Measurements from ENCODE around the gene CD84.
"Not testable (repeated sequence)": the region's sequence is repeated elsewhere in the genome, so short reads cannot be mapped to it uniquely, and the experiment has no call there.

CD84 gene

GRCh38 chr1:160548960-160549664 lies 30.2 kb downstream of the CD84 start:
- DNase-seq (ENCODE audit: low read depth) = no peak
- H3K4me3 ChIP-seq (ENCODE audit: low read depth, low read length) = no peak overlapping the region

GRCh38 chr1:160548183-160548582 lies 31.1 kb downstream of the CD84 start:
- DNase-seq (ENCODE audit: low read depth) = no peak
- H3K4me3 ChIP-seq (ENCODE audit: low read depth, low read length) = no peak overlapping the region

- DNase-seq (ENCODE audit: low read depth) = no peak
Observed at GRCh38 chr1:160547422-160547821, 31.9 kb downstream of the CD84 start.

GRCh38 chr1:160546942-160547341 lies 32.4 kb downstream of the CD84 start:
- no peak for DNase-seq (ENCODE audit: low read depth)
- no peak overlapping the region for H3K4me3 ChIP-seq (ENCODE audit: low read depth, low read length)

More at GRCh38 chr1:160547422-160547821, 31.9 kb downstream of the CD84 start:
- H3K4me3 ChIP-seq (ENCODE audit: low read depth, low read length) = no peak overlapping the region

GRCh38 chr1:160544647-160545046 lies 34.6 kb downstream of the CD84 start:
- no peak for DNase-seq (ENCODE audit: low read depth)
- H3K4me3 ChIP-seq (ENCODE audit: low read depth, low read length) = no peak overlapping the region

- H3K4me3 ChIP-seq (ENCODE audit: low read depth, low read length) = no peak overlapping the region
- DNase-seq (ENCODE audit: low read depth) = no peak
Observed at GRCh38 chr1:160542303-160542945, 36.9 kb downstream of the CD84 start.

GRCh38 chr1:160541622-160542302 lies 37.5 kb downstream of the CD84 start:
- DNase-seq (ENCODE audit: low read depth) = no peak
- no peak overlapping the region for H3K4me3 ChIP-seq (ENCODE audit: low read depth, low read length)

GRCh38 chr1:160540859-160541233 lies 38.5 kb downstream of the CD84 start:
- no peak for DNase-seq (ENCODE audit: low read depth)
- no peak overlapping the region for H3K4me3 ChIP-seq (ENCODE audit: low read depth, low read length)

- H3K4me3 ChIP-seq (ENCODE audit: low read depth, low read length) = no peak overlapping the region
- no peak for DNase-seq (ENCODE audit: low read depth)
Observed at GRCh38 chr1:160539990-160540858, 39.1 kb downstream of the CD84 start.

- no peak overlapping the region for H3K4me3 ChIP-seq (ENCODE audit: low read depth, low read length)
- DNase-seq (ENCODE audit: low read depth) = no peak
Observed at GRCh38 chr1:160539684-160539989, 39.7 kb downstream of the CD84 start.

- DNase-seq (ENCODE audit: low read depth) = no peak
- H3K4me3 ChIP-seq (ENCODE audit: low read depth, low read length) = no peak overlapping the region
Observed at GRCh38 chr1:160538985-160539651, 40.2 kb downstream of the CD84 start.

- no peak overlapping the region for H3K4me3 ChIP-seq (ENCODE audit: low read depth, low read length)
- DNase-seq (ENCODE audit: low read depth) = no peak
Observed at GRCh38 chr1:160537714-160538665, 41.3 kb downstream of the CD84 start.

- no peak for DNase-seq (ENCODE audit: low read depth)
- no peak overlapping the region for H3K4me3 ChIP-seq (ENCODE audit: low read depth, low read length)
Observed at GRCh38 chr1:160534823-160535605, 44.3 kb downstream of the CD84 start.

- not testable (repeated sequence) for H3K4me3 ChIP-seq (ENCODE audit: low read depth, low read length); DNase-seq (ENCODE audit: low read depth)
Observed at GRCh38 chr1:160532557-160532813, 46.8 kb downstream of the CD84 start.

GRCh38 chr1:160531809-160532556 lies 47.3 kb downstream of the CD84 start:
- not testable (repeated sequence) for H3K4me3 ChIP-seq (ENCODE audit: low read depth, low read length); DNase-seq (ENCODE audit: low read depth)

- not testable (repeated sequence) for DNase-seq (ENCODE audit: low read depth)
Observed at GRCh38 chr1:160529401-160529952, 49.8 kb downstream of the CD84 start.

GRCh38 chr1:160523789-160524188 lies 55.5 kb downstream of the CD84 start:
- not testable (repeated sequence) for H3K4me3 ChIP-seq (ENCODE audit: low read depth, low read length); DNase-seq (ENCODE audit: low read depth)

More at GRCh38 chr1:160529401-160529952, 49.8 kb downstream of the CD84 start:
- H3K4me3 ChIP-seq (ENCODE audit: low read depth, low read length) = not testable (repeated sequence)
